Measurements from ENCODE around the gene DNAJC5.

The DNAJC5 gene

DNA sequence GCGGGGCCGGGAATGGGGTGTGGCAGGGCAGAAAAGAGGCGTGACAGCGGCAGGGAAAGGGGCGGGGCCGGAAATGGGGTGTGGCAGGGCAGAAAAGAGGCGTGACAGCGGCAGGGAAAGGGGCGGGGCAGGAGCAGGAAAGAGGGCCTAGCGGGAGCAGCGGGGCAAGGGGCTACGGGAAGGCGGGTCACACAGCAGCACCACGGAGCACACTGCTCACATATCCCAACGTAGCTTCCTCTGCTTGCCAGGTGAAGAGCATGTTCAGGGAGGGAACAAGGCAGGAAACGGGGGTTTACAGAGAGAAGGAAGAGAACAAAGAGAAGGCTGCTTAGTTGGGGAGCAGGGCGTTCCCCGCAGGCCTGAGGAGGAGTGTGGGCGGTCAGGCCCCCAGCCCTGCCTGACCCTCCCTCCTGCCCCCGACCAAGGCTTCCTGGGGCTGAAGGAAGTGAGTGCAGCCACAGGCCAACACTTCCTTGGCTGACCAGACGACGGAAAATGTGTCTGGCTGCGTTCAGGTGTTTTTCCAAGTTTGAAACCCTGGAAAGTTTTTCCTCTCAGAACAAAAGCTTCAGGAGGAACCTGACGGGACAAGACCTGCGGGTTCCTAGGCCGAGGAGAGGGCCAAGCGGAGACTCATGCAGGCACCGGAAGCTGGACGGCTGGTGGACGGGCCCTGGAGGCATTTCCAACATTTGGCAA lies 47.5 kb downstream of the DNAJC5 start:
- peak; percentile 48 to 66 (median 52) for DNase-seq

DNA sequence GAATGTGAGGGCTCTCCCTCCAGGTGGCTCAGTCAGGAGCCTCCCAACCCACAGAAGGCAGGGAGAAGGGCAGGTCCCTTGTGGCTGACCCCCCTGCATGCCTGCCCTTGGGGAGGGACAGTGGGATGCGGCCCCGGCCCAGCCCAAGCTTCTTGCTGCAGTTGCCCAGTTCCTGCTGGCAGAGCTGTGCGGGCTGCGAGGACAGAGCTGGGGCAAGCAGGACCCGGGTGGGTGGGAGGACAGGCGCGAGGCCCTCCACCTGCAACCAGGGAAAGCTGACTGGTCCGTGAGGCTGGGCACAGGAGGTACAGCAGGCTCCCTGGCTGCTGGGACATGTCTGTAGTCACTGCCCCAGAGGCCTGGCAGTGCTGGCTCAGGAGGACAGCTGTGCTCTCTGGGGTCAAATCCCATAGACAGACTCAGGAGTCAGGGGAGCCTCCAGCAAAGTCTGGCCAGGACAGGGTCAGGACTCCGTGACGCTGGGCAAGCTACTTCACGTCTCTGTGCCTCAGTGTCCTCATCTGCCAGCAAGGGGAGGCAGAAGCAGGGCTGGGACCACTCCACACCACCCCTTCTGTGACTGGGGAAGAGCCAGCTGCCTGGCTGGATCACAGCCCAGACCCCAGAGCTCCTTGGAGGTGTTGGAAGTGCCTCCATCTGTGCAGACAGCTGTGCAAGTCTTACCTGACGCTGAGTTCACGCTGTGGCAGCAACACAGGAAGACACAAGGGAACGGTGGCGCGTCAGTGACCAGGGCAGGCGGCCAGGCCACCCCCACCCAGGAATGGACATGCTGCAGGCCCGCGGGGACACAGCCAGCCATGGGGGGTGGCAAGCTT lies 48.3 kb downstream of the DNAJC5 start:
- DNase-seq = no peak

DNA sequence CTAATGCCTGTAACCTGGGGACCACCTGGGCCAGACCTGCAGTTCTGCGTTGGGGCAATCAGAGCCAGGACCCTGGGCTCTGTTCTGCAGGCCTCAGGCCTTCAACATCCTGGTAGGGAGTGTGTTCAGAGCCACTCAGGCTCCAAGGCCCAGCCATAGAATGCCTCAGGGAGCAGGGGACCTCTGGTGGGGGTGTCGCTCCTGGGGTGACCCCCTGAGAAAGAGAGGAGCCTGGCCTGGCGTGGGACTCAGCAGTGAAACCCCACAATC lies 48.8 kb downstream of the DNAJC5 start:
- no peak for DNase-seq

DNA sequence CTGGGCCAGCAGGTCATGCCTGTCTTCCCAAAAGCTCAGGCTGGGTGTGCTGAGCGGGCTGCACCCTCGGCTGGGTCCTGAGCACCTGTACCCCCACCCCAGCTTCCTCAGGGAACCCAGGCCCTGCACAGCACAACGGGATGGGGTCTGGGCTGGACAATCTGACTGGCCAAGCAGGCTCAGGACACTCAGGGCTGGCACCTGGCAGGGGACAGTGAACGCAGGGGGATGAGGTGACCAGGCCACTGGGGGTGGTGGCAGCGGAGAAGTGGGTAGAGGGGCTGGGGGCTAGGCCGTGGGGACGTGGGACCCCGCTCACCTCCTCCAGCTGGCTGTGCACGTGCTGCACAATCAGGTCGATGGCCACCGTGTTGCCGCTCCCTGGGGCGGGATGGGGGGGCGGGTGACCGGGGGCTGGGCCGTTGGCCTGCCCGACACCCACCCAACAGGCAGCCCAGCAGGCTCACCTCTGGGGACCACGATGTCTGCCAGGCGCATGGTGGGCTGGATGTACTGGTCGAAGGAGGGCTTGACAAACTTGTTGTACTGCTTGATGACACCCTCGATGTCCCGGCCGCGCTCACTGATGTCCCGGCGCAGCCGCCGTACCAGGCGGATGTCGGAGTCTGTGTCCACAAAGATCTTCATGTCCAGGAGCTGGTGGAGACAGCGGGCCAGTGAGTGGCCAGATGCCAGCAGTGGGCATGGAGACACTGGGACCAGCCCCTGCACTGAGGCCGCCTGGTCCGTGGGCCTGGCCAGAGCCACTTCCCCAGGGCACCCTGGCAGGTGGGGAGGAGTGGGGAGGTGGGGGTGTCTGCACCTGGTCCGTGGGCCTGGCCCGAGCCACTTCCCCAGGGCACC lies 49.4 kb downstream of the DNAJC5 start:
- DNase-seq = no peak

DNA sequence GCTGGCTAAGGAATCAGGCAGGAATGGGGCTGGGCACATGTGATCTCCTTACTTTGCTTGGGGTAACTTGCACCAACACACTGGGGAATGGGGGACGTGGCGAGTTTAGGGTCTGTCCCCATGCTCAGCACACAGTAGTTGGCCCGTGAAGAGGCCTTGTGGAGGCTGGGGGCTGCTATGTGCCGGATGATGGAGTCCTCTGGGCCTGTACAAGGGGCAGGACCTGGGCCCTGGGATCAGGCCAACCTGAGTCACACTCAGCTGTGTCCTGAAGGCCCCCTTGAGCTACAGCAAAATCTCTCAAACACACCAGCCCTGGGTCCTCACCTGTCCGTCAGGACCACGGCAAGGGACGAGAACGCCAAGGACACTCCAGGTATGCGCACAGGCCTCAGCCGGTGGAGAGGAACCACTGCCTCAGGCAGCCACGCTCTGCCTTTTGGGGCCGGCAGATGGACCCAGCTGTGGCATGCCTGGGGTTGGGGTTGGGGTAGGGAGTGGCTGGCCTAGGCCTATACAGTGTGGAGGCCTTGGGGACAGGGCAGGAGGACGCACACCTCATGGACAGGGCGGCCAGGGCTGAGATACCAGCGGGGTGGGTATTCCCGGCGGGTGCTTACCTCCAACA lies 50.2 kb downstream of the DNAJC5 start:
- no peak for DNase-seq

DNA sequence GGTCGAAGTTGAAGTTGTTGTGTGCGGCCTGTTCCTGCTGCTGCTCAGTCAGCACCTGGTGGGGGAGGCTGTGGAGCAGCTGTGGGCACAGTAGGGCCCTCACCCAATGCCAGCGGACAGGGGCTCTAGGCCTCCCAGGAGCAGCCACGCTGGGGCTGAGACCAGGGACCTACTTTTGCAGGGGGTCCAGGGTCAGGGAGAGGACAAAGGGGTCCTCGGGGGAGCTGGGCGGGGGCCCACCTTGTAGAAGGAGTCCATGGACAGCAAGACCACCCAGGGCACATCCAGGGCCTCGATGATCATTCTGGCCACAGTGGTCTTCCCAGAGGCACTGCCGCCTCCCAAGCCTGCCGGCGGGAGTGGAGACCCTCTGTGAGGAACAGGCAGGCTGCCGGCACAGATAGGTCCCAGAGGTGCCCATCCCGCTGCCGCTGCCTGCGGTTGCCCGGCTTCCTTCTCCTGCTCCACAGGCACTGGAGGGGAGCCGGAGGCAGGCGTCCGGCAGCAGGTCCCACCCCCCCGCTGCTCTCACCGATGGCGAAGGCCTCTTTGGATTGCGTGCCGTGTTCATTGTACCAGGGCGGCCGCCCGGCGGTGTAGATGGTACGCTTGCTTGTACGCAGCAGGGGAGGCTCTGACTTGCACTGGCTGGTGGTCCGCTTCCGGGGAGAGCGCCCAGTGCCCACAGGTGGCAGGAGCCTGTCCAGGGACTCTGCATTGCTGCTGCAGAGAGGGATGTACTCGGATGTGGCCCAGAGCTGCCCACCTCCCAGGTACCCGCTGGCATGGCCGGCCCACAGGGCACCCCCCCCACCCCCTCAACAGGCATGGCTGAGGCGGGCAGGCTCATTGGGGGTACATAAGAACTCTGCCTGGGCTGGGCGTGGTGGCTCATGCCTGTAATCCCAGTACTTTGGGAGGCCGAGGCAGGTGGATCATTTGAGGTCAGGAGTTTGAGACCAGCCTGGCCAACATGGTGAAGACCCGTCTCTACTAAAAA lies 51.3 kb downstream of the DNAJC5 start:
- no peak for DNase-seq

DNA sequence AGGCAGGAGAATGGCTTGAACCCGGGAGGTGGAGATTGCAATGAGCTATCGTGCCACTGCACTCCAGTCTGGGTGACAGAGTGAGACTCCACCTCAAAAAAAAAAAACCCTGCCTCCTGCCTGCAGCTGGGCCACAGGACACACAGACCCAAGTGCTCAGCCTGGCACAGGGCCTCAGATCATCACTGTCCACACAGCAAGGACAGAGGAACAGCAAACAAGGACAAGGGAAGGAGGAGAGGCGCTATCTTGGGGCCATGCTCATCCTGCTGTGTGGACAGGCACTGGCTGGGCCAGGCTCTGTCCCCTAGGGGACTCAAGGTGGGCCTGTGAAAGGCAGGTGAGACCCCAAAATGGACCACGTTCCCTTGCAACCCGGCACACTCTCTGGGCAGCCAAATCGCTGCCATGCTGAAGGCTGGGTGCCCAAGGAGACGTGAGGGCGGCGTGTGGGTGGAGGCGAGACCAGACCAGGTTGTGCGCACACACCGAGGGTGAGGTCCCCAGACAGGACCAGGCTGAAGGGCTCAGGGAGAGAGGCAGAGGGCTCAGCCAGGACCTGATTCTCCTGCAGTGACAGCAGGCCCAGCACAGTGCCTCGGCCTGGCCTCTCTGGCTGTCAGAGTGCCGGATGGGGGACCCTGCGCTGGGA lies 52.2 kb downstream of the DNAJC5 start:
- no peak for DNase-seq

DNA sequence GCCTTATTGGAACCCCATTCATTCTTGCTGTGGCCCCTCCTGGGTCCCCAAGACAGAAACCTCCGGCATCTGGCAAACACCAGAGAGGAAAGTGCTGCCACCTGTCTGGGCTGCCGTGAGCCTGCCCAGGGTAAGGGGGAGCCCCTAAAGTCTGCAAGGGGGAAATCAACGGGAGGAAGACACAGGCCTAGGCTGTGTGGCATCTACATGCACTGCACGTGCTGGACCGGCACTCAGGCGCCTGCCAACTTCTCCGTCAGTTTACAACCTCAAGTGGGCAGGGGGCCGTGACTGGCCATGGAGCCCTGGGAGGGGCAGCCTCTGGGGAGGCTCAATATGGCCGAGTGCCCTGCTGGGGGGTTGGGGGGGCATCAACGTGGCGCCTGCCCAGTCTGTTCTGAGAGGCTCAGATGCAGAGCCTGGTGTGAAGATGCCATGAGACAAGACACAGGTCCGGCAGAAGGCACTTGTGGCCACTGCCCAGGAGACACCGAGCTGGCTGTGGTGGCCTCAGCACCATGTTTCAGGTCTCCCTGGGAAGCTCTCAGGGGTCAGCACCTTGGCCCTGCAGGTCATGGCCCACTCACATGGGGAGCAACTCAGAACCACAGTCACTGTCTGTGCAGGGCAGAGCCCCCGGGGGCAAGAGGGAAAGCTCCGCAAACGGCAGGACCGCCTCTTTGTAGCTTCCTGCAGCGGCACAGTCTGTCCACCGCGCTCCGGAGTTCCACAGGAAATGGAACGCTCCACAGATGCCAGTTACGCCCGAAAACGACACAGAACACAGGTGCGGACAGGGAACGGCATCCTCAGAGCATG lies 52.9 kb downstream of the DNAJC5 start:
- DNase-seq = no peak

DNA sequence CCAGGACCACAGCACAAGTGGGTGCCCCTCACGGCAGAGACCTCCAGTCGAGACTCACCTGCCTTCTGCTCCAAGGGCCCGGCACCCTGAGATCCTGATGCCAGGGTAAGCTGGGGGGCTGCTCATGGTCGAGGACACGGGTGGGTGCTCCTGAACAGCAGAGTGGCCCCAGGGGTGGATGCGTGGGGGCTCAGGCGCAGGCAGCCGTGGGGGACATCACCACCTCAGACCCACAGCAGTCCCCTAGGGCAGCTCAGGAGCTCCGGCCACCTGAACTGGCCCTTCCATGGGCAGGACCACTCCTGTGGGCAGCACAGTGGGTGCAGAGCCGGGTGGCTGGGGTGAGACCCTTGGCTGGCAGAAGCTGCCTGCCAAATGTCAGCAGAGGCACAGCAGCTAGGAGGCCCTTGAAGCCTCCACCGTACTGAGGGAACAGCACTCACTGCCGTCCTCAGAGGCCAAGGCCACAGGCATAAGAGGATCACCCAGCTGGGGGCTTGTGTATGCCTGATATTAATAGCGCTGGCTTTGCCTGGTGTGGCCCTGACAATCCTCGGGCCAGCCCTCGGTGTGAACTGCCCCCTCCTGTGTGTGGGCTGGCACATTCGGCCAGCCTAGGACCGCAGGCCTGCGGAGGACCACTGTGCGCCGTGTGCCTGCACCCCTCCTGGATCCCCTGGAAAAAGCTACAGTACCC lies 55.9 kb downstream of the DNAJC5 start:
- DNase-seq = no peak

DNA sequence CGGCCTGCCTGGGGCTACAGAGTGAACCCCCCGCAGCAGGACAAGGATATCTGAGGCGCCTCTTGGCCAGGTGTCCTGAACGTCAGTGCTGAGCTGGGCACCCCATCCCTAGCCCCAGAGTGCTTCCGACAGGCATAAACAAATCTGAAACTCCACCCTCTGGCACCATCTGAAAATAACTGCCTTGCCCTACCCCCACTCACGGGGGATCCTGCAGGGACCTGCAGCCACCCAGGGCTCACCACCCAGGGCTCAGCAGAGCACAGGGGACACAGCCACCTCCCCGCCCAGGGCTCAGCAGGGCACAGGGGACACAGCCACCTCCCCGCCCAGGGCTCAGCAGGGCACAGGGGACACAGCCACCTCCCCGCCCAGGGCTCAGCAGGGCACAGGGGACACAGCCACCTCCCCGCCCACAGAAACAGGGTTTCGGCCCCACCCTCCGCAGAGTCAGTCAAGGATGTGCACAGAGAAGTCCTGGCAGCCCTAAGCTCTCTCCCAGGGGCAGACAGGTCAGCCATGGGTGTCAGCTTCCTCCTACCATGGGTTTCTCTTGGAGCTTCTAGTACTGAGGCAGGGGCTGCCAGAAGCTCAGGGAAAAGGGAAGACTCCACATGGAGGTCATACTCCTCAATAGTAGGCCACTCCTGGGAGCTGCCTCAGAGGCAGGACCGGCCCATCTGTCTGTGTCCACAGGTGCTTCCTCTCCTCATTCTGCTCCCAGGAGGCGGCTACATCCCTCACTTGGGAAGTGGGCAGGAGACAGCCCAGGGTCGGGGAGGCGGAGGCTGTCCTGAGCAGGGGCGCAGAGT lies 56.7 kb downstream of the DNAJC5 start:
- no peak for DNase-seq

DNA sequence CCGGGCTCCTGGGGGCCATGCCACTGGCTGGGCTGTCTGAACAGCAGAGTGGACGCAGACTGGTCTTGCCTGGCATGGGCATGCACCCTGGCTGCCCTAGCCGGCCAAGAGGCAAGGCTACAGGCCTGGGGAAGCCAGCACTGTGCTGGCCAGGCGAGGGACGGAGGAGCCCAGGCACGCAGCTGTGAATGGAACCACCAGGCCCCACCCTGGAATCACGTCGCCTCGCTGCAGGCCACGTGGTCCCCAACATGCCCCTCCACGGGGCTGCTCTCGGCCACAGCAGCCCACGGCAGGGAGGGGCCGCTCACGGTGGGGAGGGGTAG lies 57.2 kb downstream of the DNAJC5 start:
- no peak for DNase-seq

DNA sequence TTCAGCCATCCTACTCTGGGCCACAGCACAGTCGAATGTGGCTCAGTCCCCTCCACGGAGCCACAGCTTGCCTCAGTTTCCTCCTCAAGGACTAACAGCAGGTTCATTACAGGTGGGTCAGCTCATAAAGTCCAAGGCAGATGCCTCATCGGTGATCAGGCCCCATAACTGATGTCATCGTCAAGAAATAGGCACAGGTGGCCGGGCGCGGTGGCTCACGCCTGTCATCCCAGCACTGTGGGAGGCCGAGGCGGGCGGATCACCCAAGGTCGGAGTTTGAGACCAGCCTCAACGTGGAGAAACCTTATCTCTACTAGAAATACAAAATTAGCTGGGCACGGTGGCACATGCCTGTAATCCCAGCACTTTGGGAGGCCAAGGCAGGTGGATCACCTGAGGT lies 57.8 kb downstream of the DNAJC5 start:
- no peak for DNase-seq

DNA sequence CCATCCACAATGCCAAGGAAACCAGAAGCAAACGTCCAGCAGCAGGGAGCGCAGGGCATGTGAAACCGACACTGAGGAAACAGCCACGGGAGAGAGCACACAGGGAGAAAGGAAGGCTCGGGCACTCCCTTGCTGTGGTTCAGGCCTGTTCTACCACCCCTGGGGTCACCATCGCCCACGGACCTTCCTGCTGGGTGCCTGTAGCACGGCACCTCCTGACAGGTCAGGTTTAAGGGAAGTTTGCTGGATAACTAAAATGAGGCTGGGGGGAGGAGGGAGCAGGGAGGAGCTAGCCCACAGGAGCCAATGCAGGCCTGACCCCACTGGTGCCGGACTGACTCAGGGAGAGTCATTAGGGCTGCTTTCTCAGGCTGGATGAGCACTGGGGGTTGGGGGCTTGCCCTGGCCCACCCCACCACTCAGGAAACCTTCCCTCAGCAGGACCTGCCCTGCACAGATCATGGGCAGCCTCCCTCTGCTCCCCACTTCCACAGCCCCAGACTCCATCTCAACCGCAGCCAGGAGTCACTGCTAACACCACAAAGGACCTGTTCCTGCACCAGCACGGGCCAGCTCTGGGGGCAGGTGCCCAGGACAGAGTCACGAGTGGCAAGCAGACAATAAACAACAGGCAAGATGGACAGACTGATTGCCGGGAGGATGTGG lies 59.0 kb downstream of the DNAJC5 start:
- no peak for DNase-seq

DNA sequence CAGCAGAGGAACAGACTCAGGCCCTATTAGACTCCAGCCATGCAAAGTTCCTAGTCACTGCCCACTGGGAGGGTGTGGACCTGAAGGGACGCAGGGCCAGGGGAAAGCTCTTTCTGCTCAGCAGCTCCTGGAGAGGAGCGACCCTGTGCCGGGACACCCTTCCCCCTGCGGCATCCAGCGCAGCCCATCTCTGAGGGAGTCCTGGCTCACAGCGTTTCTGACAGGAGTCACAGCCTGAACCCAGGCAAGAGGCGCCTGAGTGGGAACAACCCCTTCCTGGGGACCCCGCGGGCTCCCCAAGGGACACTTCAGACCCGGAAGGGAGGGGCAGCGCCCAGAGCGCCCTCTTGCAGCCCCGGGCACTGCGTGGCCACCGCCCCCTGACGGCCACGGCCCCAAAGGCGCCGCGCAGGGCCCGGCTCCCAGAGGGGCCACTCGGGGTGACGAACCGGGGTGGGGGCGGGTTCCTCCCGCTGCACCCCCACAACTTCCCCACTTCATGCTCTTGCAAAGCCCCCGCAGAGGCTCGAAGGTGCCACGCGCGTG lies 60.4 kb downstream of the DNAJC5 start:
- peak in 1 of 4 experiments; percentile 49 for DNase-seq

DNA sequence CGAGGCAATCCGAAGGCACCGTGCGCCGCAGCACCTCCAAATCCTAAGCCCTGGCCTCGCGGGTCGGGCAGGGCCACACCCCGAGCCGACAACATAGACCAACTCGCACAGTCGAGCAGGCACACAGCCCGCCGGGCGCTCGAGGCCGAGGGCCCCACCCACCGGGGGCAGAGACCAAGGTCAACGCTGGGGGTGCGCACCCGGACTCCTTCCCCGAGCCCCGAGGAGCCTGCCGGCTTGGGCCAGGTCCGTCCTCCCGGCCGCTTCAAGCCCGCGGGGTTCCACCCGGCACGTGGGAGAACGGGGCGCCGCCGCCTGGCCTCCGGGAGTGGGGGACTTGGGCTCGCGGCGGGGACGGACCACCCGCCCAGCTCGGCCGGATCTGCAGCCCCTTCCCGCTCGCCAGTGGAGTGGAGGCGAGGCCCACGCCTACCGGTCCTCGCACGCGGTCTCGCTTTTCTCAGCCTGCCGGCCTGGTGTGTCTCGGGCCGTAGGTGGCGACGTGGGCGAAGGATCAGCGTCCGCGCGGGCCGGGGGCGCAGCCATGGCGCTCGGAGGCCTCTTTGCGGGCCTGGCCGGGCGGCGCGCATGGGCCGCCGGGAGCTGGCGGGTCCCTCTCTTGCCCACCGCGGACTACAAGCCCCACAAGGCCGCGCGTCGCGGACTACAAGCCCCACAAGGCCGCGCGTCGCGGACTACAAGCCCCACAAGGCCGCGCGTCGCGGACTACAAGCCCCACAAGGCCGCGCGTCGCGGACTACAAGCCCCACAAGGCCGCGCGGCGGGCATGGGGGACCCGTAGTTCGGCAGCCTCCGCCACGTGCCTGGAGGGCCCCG lies 61.1 kb downstream of the DNAJC5 start, which contains the start of gene UCKL1:
UCKL1 (minus strand) TSS at position 590 of the 837 bp plus-strand sequence; CDS start at position 546, 44 bp downstream.
- DNase-seq = peak; percentile 59 to 88 (median 70)

DNA sequence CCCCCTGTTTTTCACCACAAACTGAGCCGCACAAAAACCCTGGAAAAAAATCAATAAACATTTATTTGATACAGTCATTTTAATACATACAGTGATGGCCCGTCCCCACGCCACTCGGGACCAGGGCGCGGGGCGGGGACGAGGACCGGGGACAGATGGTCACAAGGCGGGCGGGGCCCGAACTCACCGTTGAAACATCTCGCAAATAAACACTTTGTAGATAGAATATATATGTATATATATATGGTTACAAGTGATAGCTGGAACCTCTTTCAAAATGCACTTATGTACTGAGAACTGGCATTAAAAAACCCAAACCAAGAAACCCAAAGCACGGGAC lies 61.7 kb downstream of the DNAJC5 start:
- no peak for DNase-seq

Measured in activated naive CD4-positive, alpha-beta T cell (primary cell).